Muscle of leg (tissue), 11 donors: ENCODE data around the gene RABGAP1L. TPM values are rescaled to one million over a fixed set of nuclear protein-coding genes. Genes with fewer than 3 reads are reported as not detected.

Experiments used
- DNase-seq: peaks from one replicate; pipeline ENCODE4 v3.0.0; 2013
- H3K27ac ChIP-seq: one replicate; pipeline ENCODE4 v1.5.1; 2013; ENCODE audit warnings: mild to moderate bottlenecking, low read length, control low read depth
- H3K27me3 ChIP-seq: one replicate; pipeline ENCODE4 v1.6.1; 2013; ENCODE audit warnings: low read length; ENCODE audit not compliant: control insufficient read depth, insufficient read depth
- H3K36me3 ChIP-seq: one replicate; pipeline ENCODE4 v1.6.1; 2013; ENCODE audit warnings: low read length; ENCODE audit not compliant: control insufficient read depth, insufficient read depth
- H3K4me1 ChIP-seq: one replicate; pipeline ENCODE4 v1.6.1; 2013; ENCODE audit warnings: low read length; ENCODE audit not compliant: control insufficient read depth, insufficient read depth
- H3K4me3 ChIP-seq: one replicate; pipeline ENCODE4 v1.5.1; 2013; ENCODE audit warnings: low read length, control low read depth
- H3K9me3 ChIP-seq: replicated peaks from 2 replicates; pipeline ENCODE4 v1.6.1; 2013; ENCODE audit warnings: low read depth, low read length; ENCODE audit not compliant: control insufficient read depth
- WGBS: methylation state at CpG from one replicate; pipeline ENCODE4 v1.1.5; 2013; ENCODE audit warnings: missing lambda C conversion rate; ENCODE audit not compliant: insufficient coverage; 5-methylcytosine and 5-hydroxymethylcytosine counted together
- polyA plus RNA-seq, 8 donors: library from polyadenylated mRNA; unstranded; fragments of 120-200 nt; gene quantifications; one replicate each; pipeline versions ENCODE4 v1.2.1 to v1.2.3, GENCODE V29; 2013; ENCODE audit warnings: inconsistent platforms in 1 of 8, low replicate concordance in 1 of 8; ENCODE audit not compliant: insufficient read length in 8 of 8, insufficient read depth in 1 of 8
- total RNA-seq: library from RNA; stranded (reverse); fragments of 120-200 nt; gene quantifications from one replicate; pipeline ENCODE4 v1.2.4, GENCODE V29; 2013

Gene RABGAP1L
- total and polyA plus RNA-seq, 9 donors, result 9.8 to 27.2 (median 11.6) TPM

DNA sequence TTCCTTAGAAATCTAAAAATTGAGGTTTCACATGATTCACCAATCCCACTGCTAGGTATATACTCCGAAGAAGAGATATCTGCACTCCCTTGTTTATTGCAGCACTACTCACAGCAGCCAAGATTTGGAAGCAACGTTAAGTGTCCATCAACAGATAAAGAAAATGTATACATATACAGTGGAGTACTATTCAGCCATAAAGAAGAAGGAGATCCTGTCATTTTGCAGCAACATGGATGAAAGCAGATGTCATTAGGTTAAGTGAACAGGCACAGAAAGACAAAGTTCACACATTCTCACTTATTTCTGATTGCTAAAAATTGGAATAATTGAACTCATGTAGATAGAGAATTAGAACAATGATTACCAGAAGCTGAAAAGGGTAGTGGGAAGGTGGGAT lies 56.4 kb downstream of the RABGAP1L start:
- no peak for DNase-seq
- no peaks in the 10 kb centered on the region for H3K27me3 ChIP-seq
- H3K9me3 ChIP-seq, result peaks cover 5% of the 10 kb centered on the region
- WGBS, result no CpG with 5 or more reads among the region's 2 CpGs
- H3K4me3 ChIP-seq, result no peak overlapping the region
- no peaks in the 10 kb centered on the region for H3K4me1 ChIP-seq
- H3K36me3 ChIP-seq, result no peaks in the 10 kb centered on the region
- H3K27ac ChIP-seq, result no peak overlapping the region

DNA sequence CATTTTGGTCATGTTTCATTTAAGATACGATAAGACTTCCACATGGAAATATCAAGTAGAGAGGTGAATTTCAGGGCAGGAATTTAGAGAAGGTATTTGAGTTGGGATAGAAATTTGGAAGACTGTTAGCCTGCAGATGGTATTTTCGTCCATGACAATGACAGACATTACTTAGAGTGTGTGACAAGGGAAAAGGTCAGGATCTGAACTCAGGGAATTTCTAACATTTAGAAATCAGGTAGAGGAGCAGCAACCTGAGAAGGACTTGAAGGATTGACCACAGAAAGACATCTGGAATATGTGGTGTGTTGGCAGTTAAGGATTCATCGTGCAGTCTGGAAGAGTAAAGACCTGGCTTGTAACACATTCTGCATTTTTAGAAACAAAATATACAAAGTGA lies 57.9 kb downstream of the RABGAP1L start:
- H3K4me3 ChIP-seq, result no peak overlapping the region
- H3K27me3 ChIP-seq, result no peaks in the 10 kb centered on the region
- H3K4me1 ChIP-seq, result no peaks in the 10 kb centered on the region
- 42% methylated on average over 2 of the region's 3 CpGs for WGBS
- DNase-seq, result peak; percentile 24
- peaks cover 2% of the 10 kb centered on the region for H3K36me3 ChIP-seq
- H3K9me3 ChIP-seq, result no peaks in the 10 kb centered on the region
- H3K27ac ChIP-seq, result no peak overlapping the region

DNA sequence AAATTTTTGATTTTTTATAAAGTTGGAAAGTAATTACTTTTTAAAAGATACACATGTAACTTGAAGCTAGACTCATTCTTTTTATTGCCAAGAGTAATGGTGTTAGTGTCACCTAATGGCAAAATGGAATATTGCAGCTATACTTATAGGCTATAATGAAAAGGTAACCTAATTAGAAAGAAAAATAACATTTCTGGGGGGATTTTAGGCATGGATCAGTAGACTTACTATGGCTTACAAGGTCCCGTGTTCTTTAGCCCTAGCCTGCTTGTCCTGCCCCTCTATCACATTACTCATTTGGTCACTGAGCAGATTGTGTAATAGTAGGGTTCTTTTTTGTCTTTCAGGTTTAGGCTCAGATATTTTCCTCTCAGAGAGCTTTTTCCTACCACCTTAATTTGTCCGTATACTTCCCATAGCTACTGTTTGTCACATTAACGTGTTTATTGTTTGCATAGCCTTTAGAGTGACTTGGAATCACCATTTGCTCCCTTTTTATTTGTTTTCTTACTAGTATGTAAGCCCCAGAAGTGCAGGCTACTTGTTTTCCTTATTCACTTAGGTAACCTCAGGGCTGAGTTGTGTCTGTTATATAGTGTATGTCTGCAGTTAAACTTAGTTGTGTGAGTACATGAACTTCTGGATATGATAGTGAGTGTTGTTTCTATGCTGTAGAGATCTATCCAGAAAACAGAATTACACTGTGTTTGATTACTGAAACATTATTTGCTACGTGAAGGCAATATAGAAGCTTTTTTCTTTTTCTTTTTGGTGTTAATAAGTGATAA lies 58.7 kb downstream of the RABGAP1L start:
- peak; percentile 56 for DNase-seq
- Histone ChIP-seq H3K4me3 (no peak overlapping the region), H3K27ac (no peak overlapping the region), H3K9me3 (no peaks in the 10 kb centered on the region), H3K27me3 (no peaks in the 10 kb centered on the region), H3K4me1 (no peaks in the 10 kb centered on the region), H3K36me3 (peaks cover 2% of the 10 kb centered on the region)
- WGBS, result no CpG with 5 or more reads among the region's 4 CpGs

DNA sequence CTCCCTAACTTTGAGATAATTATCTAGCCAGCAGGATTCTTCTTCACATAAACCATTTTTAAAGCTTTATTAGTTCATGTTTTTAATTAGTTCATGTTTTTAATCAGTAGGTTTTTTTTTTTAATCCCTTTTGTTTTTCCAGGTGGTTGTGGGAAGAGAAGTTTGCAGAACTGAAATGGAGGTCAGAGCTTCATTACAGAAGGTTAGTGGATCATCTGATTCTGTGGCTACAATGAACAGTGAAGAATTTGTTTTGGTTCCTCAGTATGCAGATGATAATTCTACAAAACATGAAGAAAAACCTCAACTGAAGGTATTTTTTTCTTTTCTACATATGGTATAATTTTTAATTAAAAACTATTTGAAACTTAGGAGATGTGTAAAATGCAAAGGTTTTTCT lies 59.7 kb downstream of the RABGAP1L start:
- Histone ChIP-seq H3K27me3 (no peaks in the 10 kb centered on the region), H3K4me3 (no peak overlapping the region), H3K4me1 (no peaks in the 10 kb centered on the region), H3K9me3 (no peaks in the 10 kb centered on the region), H3K27ac (no peak overlapping the region), H3K36me3 (peaks cover 2% of the 10 kb centered on the region)
- DNase-seq, result no peak

DNA sequence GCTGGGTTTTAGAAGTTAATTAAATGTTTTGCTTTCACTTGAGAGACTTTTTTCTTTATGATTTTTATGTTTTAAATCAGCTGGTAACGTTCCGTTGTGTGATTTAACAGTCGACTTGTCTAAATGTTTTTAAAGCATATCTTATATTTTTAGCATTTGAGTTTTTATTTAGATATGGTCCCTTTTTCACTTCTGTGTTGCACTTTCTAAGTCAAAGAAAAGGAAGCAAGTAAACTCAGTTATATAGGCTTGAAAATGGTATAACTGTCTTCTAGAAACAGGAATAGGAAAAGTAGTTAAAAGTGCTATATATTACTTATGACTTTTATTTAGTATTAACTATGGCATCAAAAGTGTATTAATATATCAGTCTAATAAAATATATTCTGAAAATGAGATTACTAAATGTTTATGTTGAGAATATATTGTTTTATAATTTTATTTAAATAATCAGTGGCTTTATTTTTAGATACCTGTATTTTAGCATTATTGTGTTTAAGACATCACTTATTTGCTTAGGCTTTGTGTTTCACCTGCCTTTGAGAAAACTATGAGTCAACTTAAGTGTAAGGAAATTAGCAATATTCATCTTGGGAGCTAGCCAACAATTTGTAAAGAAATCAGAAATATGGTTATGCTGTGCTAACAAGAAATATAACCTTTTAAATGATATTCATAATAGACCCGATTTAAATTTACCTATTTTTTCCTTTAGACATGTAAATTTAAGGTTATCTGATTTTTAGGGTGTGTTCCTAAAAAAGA lies 60.5 kb downstream of the RABGAP1L start:
- Histone ChIP-seq H3K36me3 (peaks cover 2% of the 10 kb centered on the region), H3K4me1 (no peaks in the 10 kb centered on the region), H3K4me3 (no peak overlapping the region), H3K27me3 (no peaks in the 10 kb centered on the region), H3K27ac (no peak overlapping the region), H3K9me3 (no peaks in the 10 kb centered on the region)
- WGBS, result no CpG with 5 or more reads among the region's 4 CpGs
- DNase-seq, result no peak

DNA sequence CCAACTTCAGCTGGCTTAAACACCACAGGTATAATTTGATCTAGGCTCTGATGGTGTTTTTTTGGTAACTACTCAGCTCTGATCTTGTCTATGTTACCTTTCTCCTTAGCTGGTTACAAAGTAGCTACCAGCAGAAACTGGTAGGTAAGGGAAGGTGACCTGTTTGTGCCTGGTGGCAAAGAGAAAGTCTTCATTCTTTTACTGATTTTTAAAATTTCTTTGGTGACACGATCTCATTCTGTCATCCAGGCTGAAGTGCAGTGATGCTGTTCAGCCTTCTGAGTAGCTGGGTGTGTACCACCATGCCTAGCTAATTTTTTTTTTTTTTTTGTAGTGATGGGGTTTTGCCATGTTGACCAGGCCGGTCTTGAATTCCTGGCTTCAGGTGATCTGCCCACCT lies 62.4 kb downstream of the RABGAP1L start:
- H3K36me3 ChIP-seq, result peaks cover 2% of the 10 kb centered on the region
- H3K4me1 ChIP-seq, result no peaks in the 10 kb centered on the region
- H3K9me3 ChIP-seq, result no peaks in the 10 kb centered on the region
- no CpG with 5 or more reads among the region's 2 CpGs for WGBS
- H3K4me3 ChIP-seq, result no peak overlapping the region
- H3K27ac ChIP-seq, result no peak overlapping the region
- DNase-seq, result no peak
- no peaks in the 10 kb centered on the region for H3K27me3 ChIP-seq

DNA sequence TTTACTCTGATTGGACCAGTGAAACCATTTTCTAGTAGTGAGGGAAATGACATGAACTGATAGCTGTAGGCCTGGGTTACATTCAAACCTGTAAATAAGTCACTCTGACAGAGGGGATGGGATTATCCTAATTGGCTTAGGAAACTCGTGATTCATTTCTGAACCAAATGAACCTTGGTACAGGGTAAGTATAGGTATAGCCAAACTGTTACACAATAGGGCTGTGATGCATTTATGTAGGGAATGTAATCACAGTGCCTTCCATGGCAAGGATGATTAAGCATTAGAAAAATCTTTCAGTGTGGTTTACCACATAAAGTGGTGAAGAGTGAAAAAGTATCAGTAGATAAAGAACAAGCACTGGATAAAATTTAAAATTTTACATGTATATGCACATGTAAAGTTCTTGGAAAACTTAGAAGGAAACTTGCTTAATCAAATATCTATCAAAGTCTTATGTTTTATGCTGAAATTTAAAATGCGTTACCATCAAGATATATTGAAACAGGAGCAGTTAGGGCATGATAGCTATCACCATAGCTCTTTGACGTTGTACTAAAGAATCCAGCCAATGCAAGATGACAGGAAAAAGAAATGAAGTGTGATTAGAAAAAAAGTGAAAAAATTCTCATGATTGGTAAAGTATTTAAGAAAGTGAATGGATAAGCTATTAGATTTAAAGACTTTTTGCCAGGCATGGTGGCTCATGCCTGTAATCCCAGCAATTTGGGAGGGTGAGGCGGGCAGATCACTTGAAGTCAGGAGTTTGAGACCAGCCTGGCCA lies 63.0 kb downstream of the RABGAP1L start:
- no peak for DNase-seq
- 90% methylated on average over 3 of the region's 4 CpGs for WGBS
- Histone ChIP-seq H3K27ac (no peak overlapping the region), H3K4me1 (no peaks in the 10 kb centered on the region), H3K36me3 (peaks cover 2% of the 10 kb centered on the region), H3K27me3 (no peaks in the 10 kb centered on the region), H3K9me3 (no peaks in the 10 kb centered on the region), H3K4me3 (no peak overlapping the region)

DNA sequence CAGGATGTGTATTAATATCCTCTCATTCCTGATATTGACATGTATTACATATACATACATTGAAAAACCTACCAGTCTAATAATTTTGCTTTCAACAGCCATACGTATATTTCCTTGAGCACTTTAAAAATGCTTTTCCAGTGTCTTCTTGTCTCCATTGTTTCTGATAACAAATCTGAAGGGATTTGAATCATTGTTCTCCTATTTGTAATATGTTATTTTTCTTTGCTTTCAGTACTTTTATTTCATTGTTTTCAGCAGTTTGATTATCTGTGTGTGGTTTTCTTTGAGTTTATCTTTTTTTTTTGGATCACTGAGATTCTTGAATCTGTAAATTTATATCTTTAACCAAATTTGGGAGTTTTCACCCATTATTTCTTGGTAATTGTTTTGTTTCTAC lies 65.3 kb downstream of the RABGAP1L start:
- no peak overlapping the region for H3K4me3 ChIP-seq
- no peaks in the 10 kb centered on the region for H3K9me3 ChIP-seq
- H3K36me3 ChIP-seq, result peaks cover 2% of the 10 kb centered on the region
- no peak overlapping the region for H3K27ac ChIP-seq
- no peak for DNase-seq
- H3K4me1 ChIP-seq, result no peaks in the 10 kb centered on the region
- no peaks in the 10 kb centered on the region for H3K27me3 ChIP-seq
- WGBS, result no CpG with 5 or more reads among the region's 1 CpG

DNA sequence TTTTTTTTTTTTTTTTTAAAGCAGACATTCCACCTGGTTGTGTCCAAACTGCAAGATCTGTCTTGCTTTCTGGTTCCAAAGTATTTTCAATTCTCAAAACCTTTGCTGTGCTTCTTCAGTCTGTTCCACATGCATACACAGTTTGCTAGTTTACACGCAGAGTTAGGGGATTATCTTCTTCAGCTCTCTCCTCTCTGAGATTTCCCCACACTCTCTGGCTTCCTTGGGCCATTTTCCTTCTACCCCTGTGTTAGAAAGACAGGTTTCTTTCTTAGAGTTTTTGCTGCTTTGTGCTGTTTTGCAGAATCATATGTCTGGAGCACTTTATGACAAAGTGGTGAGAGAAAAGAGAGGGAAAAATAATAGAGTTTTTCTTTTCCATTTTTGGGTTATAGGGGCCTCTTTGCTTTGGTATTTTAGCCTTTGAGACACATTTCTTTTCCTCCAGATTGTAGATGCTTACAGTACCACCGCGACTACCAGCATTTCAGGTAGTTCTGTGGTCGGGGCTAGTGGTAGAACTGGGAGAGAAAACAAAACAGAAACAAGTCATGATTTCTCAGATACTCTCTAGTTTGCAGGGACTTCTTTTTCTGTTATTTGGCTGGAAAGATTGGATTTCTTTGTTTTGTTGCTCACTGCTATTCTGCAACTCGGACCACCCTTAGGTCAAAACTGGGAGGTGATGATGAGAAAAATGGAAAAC lies 66.3 kb downstream of the RABGAP1L start:
- H3K36me3 ChIP-seq, result peaks cover 2% of the 10 kb centered on the region
- H3K9me3 ChIP-seq, result no peaks in the 10 kb centered on the region
- DNase-seq, result no peak
- WGBS, result no CpG with 5 or more reads among the region's 5 CpGs
- H3K27ac ChIP-seq, result no peak overlapping the region
- H3K4me1 ChIP-seq, result no peaks in the 10 kb centered on the region
- H3K27me3 ChIP-seq, result no peaks in the 10 kb centered on the region
- no peak overlapping the region for H3K4me3 ChIP-seq
